CD4-positive, alpha-beta T cell treated with Interleukin-4 for 4 hours (primary cell): ENCODE measurements around the gene CAPN13.

Source experiments
- DNase-seq: peaks from one replicate; pipeline ENCODE4 v3.0.0-alpha.2; 2020

Gene CAPN13, protein sequence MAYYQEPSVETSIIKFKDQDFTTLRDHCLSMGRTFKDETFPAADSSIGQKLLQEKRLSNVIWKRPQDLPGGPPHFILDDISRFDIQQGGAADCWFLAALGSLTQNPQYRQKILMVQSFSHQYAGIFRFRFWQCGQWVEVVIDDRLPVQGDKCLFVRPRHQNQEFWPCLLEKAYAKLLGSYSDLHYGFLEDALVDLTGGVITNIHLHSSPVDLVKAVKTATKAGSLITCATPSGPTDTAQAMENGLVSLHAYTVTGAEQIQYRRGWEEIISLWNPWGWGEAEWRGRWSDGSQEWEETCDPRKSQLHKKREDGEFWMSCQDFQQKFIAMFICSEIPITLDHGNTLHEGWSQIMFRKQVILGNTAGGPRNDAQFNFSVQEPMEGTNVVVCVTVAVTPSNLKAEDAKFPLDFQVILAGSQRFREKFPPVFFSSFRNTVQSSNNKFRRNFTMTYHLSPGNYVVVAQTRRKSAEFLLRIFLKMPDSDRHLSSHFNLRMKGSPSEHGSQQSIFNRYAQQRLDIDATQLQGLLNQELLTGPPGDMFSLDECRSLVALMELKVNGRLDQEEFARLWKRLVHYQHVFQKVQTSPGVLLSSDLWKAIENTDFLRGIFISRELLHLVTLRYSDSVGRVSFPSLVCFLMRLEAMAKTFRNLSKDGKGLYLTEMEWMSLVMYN

DNA sequence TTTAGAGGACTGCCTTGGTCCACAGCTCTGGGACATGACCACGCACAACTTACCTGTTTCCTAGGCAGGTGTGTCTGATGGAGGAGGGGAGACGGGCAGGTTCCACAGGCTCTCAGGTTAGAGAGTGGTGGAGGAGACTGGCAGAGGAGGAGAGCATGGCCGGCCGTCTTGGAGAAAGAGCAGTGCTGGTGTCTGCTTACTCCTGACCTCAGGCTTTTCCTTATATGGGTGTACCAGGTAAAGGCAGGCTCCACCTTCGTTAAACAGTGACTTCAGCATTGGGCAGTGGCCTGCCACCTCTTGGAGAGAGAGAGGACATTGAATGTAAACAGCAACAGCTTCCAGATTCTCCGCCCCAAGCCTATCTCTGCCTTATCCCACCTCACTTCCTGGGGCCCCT is at the start of gene CAPN13:
CAPN13 (minus strand) TSS at position 198 of the 400 bp plus-strand sequence. CDS start 20,121 bp downstream, outside the sequence.
- no peak for DNase-seq

DNA sequence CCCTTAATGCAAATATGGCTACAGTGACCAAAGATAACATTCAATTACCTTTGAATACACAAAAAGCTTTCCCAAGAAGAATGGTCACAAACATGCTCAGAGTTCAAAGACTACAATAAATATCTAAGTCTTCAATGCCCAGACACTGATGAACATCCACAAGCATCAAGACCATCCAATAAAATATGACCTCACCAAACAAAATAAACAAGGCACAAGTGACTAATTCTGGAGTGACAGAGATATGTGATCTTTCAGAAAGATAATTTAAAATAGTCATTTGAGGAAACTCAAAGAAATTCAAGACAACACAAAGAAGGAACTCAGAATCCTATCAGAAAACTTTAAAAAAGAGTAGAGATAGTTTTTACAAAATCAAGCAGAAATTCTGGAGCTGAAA is 40.6 kb upstream of the CAPN13 start:
- no peak for DNase-seq

DNA sequence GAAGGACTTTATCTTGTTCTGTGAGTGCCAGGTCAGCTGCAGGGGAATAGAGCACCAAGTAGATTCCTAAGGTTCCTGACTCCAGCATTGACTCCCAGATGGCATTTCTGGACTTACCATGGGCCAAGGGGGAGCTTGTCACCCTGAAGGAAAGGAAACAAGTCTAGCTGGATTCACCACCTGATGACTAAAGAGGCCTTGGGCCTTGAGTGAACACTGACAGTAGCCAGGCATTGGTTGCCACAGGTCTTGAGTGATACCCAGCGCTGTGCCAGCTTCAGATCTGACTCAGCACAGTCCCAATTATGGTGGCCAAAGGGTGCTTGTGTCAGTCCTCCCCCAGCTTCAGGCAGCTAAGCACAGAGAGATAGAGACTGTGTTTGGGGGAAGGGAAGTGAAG is 40.1 kb upstream of the CAPN13 start:
- no peak for DNase-seq

DNA sequence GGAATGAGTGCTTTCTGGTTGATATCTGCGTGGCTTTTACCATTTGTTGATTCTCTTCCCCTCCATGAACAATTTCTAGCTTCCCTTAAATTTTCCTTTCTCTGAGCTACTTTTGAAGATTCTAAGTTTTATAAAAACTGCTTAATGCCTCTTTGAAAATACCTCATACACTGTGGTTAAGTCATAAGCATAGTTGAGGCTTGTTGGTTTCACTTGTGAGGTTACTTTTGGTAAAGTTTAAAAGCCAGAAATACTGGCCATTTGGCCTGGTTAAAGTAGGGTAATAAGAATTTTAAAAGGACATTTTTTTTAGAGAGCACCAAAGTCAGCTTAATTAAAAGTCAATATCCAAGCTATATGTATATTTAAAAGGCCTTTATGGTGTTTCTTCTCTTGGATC is 21.3 kb upstream of the CAPN13 start:
- no peak for DNase-seq

DNA sequence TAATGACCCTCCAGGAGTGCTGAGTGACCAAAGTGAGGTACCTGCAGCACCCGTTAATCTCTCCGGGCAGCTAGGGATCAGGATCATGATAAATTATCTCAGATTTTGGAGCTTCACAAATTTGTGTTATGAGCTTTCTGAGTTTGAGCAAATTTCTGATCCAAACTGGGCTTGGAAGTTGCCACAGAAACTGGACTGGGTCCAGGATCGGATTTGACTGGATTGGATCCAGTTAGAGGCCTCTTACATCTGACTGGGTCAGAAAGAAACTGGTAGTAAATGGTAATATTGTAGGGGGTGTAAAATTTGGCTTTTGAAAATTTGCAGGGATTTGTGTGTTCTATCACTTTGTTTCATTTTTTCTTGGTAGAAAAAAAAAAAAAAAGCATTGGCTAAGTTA is 19.7 kb upstream of the CAPN13 start:
- no peak for DNase-seq

DNA sequence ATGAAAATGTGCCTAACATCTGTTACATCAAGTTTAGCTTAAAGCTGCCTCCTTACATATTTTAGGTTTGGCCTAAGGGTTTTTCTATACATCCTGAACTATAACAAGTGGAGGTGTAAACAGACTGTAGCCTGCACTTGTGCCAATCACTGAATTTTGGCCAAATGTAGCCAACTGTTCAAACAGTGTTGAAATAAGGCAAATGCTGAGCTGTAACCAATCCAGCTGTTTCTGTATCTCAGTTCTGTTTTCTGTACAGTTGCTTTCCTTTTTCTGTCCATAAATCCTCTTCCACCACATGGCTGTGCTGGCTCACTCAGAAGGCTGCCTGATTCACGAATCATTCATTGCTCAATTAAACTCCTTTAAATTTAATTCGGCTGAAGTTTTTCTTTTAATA is 19.2 kb upstream of the CAPN13 start:
- DNase-seq = no peak

DNA sequence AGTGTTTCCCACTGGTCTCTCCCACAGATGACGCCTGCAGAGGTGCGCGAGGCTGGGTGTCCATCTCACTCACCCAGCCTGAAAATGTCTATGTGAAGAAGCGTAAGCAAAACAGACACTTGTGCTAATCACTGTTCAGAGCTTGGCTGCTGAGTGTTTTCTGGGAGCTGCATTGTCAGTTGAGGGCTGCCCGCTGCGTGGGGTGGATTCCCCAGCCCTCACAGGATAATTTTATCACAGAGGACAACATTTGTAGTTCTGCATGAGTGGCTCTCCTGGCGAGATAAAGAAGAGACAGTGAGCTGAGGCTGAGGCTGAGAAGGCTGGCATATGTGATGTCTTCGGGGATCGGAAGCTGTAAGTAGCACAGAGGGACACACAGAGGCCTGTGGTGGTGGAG is 16.2 kb upstream of the CAPN13 start:
- DNase-seq = no peak

DNA sequence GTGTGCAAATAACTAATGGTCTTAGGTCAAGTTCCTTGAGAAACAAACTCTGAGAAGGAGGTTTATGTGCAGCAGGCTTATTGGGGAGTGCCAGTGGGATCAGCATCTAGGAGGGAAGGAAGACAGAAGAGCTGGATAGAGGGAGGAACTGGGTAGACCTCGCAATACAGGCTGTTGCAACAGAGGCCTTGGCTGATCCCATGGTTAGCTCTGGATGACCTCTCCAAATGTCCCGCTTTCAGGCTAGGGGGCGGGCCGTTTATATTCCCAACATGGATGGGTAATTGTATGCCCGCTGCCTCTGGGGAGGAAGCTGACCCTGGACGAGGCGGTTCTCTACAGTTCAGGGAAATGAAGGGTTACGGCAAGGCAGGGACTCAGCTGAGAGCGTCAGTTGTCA is 14.7 kb upstream of the CAPN13 start:
- DNase-seq = no peak

DNA sequence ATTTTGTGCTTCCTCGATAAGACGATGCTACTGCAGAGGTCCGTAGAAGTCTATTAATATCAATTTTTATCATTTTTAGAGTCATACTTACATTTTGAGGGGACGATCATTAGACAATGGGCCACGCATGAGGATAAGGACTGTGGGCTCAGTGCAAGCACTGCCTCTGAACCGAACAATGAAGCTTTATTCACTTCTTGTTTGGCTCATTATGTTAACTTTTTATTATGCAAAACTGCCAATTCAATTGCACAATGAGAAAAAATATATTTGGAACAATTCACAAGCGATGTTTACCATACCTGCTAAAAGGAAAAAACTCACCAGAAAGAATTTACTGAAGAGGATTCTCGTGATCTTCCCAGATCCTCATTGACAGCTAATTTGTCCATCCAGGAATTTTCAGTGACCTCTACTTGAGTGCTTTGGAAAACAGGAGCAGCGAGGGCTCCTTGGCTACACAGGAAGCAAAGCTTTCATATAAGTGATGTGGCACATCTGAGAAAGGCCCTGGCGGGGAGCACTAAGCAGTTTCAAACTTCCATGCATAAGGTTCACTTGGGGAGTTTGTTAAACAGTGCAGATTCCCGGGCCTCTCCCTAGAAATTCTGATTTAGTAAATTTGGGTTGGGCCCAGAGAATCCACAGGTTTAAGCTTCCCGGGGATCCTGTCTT is 13.3 kb upstream of the CAPN13 start:
- no peak for DNase-seq

DNA sequence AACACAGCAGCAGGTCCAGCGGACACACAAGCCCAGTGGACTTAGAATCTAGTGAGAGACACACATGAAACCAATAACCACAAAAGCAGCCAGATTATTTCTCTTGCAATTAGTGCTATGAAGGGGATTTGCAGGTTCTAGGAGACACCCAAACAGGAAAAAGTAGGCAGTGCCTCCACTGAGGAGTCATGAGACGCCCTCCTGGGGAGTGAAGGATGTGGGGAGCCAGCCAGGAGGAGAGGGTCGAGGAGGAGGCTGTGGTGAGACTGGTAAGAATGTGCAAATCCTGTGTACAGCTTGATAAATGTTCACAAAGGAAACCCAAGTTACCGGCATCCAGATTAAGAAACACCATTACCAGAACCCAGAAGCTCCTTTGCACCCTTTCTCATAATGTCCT is 2.7 kb upstream of the CAPN13 start:
- no peak for DNase-seq

DNA sequence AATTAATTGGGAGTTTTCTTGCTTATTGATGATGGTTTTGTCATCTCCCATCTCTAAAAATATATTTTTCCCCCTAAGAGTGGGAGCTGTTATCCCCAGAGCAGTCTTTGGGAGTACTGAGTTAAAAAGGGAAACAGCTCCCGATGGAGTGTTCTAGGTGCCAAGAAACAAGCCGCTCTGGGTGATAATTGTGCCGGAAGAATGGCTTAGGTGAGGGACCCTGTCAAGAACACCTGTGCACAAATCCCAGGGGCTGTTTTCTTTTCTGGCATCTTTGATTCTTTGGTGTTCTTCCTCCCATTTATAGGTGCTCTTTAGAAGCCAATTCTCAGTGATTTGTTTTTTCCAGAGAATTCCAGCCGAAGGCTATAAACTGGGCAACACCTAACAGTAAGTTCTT is 1.4 kb upstream of the CAPN13 start:
- DNase-seq = no peak

DNA sequence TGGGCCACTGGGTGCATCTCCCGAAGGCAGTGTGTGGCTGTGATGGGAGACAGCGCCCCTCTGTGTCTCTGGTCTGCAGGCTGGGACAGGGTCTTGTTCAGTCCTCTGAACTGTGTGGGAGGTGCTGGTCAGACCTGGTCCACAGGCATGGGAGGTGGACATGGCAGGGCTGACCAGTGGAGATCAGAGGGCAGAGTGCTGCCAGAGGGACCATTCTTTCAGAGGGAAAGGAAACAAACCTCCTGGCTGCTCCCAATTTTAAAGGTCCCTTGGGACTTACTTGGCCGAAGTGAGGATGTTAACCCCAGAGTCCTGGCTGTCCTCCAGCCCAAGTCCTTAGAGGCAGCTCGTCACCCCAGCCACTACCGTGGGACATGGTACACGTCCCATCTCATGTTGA is 4.0 kb downstream of the CAPN13 start:
- no peak for DNase-seq

DNA sequence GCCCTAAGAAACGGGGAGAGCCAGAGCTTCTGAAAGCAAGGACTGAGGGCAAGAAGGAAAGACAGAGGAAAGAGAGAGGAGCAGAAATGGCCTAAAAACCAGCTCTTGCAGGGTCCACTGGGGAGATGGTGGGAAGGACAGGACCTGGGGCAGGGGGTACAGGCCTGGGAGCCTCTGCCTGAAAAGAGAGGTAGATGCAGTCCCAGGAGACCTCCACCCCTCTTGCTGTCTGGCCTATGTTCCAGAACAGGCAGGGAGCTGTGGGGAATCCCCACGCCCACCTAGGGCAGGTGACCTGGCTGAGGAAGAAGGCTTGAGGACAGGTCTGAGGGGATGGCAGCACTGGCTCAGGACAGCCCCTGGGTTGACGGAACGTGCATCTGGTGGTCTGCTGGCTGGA is 4.6 kb downstream of the CAPN13 start:
- DNase-seq = no peak

DNA sequence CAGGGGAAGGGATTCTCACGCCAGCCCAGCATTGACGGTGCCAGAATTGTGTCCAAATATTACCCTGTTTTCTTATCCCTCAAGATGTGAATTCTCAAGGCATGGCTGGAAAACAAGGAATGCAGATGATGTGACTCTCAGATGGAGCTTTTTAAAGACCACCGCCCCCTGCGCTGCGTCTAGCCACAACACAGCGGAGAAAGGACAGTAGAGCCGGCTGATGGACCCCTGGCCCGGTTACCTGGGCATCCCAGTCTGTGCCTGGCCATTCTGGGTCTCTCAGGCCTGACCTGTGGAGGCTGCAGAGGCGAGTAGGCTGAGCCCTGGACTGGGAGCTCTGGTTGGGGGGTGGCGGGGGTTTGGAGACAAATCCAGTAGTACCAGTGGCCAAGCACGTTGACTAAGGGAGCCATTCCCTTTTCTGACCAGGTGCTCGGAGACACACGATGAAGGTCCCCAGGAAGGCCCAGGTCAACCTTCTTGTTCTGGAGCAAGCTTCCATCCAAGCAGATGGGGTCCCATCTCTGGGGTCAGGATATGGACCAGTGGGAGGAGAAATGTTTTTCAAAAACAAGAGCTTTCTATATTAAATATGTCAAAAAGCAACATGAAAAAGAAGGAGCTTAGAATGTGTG is 5.3 kb downstream of the CAPN13 start:
- DNase-seq = no peak

DNA sequence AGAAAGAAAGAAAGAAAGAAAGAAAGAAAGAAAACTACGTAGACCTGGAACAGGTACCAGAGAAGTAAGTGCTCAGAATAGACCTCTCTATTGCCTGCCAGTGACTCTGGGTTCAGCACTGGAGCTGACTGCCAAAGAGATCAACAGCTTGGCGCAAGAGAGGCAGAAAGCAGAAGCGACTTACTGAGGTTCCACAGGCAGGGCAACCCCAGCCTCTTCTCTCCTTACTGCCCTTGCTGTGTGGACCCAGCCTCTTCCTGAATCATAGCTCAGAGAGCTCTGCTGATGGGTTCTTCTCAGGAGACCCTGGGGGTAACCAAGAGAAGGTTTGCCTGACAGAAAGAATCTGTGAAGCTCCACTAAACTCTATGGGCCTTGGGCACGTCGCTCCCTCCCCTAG is 7.1 kb downstream of the CAPN13 start:
- no peak for DNase-seq

DNA sequence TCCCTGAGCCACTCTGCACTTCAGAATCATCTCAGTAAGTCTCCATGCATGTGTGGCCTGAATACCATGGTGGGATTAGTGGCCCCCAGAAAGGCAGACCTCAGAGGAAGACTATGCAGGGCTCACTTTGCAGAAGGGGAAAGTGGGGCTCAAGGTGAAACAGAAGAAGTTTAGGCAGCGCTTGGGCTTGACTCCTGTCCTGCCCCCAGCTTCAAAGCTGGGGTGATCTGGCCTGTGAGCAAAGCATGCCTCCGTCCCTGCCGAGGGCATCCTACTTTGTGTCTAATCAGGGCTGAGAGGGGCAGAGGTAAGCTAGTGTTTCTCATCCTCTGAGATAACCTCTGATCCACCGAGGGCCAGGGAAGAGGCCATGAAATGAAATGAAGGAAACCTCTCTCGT is 7.9 kb downstream of the CAPN13 start:
- DNase-seq = no peak

DNA sequence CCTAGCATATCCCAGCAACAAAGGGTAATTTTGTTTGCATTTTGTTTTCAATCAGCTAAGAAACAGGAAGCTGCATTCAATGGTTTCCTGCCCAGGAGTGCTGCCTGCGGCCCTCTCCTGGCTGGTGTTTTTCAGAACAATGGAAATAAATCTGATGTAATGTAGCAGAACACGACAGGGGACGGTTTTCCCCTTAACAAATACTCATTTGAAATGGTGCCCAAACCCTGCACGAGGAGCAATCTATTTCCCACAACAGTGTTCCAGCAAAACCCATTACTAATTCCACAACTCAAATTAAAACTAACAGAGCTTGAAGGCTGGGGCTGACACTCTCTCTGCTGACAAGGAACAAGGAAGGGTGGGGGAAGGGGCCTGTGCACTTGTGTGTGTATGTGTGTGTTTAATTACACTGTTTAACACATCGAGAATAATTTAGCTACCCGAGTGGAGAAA is 8.7 kb downstream of the CAPN13 start:
- DNase-seq = no peak

DNA sequence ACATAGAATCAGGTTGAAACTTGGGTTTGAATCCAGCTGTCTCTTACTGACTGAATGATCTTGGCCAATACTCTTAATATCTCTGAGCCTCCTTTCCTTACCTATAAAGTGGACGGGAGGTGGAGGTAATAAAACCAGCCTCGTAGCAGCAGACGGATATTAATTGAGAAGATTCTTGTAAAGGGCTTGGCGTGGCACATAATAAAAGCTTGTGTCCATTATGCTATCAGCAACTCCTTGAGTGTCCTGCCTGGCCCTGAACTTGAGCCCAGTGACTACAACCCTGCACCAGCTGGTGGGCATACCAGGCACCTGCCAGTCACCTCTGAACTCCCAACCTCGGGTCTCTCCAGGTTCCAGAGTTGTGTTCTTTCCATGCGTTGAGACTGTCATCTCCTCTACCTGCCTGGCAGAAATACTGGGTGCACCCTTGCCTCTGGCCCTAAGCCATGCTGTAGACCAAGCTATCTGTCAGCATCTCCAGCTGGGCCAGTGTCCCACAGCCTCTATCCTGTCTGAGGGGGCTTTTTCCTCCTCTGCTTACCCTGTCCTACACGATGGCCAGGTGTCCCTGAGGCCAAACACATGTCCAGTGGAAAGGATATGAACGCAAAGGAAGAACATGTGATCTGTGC is 9.7 kb downstream of the CAPN13 start:
- DNase-seq = no peak

DNA sequence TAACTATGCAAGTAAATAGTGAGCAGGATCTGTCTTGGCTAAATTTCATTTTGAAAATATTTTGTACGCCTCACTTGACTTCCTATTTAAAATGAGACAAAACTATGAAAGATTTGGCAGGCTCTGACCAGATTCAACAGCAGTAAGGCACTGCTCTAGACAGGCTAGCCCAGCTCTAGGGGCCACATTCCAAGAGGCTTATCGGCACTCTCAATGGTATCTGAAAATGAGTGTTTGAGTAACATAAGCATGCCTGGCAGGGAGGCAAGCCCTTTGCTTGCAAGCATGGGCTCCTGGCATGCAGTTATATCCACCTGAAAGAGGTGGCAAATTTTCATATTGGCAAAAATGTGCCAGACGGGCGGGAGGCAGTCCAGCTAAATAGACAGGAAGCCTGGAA is 10.5 kb downstream of the CAPN13 start:
- DNase-seq = no peak

DNA sequence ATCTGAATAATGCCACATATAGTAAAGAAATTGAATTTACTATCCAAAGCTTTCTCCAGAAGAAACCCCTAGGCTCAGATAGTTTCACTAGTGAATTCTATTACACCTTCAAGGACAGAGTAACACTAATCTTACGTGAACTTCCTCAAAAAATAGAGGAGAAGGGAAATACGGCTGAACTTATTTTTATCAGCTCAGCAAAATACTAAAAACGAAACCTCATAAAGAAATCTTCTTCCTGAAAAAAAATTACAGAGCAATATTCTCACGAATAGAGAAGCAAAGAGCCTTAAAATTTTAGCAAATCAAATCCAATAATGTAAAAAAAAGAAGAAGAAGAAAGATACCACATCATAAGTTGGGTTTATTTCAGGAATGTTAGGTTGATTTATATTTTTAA is 14.7 kb downstream of the CAPN13 start:
- no peak for DNase-seq

DNA sequence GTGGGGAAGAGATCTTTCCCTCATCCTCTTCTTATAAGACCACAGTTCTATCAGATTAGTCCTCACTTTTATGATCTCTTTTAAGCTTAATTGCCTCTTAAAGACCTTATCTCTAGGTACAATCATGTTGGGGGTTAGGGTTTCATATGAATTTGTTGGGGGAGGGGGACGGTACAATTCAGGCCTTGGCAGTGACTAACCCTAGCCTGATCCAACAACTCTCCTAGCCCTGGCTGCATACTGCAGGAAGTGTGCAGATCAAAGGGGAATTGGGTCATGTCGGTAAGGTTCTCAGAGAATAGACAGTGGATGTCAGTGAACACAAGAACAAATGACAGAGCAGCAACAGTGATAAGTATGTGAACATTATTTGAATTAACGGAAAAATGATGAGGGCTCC is 16.4 kb downstream of the CAPN13 start:
- DNase-seq = no peak

DNA sequence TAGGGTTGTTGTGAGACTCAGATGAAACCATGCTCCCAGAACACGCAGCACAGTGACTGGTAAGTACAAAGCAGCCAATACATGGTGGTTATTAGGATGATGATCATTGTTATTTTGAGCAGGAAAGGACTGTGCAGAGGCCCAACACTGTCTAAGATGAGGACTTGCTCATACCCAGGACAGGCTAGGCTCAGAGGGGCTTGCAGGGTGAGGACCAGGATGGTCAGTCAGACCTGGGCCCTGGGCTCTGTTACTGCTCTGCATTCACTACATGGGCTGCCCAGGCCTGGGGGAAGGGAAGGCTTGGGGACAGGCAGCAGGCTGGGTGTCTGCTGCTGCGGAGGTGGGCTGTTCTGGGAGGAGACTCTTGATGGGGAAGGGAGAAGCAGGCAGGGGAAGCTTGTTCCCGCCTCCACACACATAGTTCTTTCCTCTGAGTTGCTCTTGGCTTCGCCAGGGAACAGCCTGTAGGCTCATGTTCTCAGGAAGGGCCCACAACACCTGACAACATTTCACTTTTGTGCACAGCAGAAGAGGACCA is 17.5 kb downstream of the CAPN13 start:
- no peak for DNase-seq
